ENCODE measurements around the gene PIAS1.
"Not testable (repeated sequence)": the region's sequence is repeated elsewhere in the genome, so short reads cannot be mapped to it uniquely, and the experiment has no call there.

The PIAS1 gene

DNA sequence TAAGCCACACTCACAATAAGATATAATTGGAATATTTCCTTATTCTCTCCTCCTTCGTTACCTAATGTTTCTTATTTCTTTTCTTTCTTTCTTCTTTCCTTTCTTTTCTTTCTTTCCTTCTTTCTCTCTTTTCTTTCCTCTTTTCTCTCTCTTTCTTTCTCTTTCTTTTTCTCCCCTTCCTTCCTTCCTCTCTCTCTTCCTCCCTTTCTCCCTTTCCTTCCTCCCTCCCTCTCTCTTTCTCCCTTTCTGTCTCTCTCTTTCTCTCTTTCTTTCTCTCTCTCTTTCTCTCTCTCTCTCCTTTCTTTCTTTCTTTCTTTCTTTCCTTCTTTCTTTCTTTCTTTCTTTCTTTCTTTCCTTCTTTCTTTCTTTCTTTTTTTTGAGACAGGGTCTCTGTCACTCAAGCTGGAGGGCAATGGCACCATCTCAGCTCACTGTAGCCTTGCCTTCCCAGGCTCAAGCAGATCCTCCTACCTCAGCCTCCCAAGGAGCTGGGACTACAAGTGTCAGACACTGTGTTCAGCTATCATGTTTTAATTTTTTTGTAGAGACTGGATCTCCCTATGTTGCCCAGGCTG lies 19.3 kb upstream of the PIAS1 start:
- no peak for DNase-seq (ENCODE audit: low read depth)

DNA sequence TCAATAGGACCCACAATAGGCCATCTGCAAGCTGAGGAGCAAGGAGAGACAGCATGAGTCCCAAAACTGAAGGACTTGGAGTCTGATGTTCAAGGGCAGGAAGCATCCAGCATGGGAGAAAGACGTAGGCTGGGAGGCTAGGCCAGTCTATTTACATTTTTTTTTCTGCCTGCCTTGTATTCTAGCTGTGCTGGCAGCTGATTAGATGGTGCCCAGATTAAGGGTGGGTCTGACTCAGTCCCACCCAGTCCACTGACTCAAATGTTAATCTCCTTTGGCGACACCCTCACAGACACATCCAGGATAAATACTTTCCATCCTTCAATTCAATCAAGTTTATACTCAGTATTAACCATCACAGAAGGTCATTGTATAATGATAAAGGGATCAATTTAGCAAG lies 15.9 kb upstream of the PIAS1 start:
- no peak for DNase-seq (ENCODE audit: low read depth)

DNA sequence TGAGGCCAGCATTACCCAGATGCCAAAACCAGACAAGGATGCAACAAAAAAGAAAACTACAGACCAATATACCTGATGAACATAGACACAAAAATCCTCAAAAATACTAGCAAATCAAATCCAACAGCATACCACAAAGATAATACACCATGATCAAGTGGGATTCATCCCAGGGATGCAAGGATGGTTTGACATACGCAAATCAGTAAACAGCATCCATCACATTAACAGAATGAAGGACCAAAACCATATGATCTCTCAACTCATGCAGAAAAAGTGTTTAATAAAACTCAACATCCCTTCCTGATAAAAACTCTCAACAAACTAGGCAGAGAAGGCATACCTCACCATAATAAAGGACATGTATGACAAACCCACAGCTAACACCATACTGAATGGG lies 14.0 kb upstream of the PIAS1 start:
- no peak for DNase-seq (ENCODE audit: low read depth)

DNA sequence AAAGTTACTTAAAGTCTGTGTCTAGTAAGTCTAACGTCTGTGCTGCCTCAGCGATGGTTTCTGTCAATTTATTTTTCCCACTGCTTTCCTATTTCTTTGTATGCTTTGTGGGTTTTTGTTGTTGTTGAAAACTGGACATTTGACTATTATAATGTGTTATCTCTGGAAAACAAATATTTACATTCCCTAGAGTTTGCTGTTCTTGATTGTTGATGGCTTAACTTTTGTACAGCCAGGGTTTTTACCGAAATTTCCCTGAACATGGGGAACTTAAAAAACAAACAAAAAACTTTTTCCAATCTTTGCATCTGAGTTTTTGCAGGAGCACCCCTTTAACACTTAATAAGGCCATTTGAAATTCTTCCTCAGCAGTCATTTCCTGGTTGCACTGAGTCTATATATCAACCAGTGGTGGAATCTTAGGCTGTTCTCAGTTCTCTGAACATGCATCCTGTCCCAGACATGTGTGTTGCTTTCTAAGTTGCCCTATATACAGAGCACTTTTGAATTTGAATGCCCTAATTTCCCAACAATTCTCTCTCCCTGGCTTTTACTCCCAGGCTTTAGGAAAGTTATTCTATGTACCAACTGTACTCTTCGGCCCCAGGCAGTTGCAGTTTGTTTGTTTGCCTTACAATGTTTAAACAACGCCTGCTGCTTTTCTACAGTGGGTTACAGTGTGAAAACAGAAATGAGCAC lies 11.8 kb upstream of the PIAS1 start:
- DNase-seq (ENCODE audit: low read depth): no peak

DNA sequence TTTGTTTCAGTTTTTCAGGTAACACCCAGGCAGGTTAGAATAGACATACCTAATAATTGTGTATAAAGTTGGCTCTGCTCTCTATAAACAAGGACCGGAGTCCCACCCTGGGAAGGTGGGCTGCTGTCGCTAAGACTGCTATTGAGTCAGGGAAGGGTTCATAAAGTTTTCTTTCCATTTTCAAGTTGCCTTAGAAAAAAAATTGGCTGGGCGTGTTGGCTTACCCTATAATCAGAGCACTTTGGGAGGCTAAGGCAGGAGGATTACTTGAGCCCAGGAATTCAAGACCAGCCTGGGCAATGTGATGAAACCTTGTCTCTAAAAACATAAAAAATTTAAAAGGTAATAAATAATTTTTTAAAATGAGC lies 11.3 kb upstream of the PIAS1 start:
- DNase-seq (ENCODE audit: low read depth): no peak

DNA sequence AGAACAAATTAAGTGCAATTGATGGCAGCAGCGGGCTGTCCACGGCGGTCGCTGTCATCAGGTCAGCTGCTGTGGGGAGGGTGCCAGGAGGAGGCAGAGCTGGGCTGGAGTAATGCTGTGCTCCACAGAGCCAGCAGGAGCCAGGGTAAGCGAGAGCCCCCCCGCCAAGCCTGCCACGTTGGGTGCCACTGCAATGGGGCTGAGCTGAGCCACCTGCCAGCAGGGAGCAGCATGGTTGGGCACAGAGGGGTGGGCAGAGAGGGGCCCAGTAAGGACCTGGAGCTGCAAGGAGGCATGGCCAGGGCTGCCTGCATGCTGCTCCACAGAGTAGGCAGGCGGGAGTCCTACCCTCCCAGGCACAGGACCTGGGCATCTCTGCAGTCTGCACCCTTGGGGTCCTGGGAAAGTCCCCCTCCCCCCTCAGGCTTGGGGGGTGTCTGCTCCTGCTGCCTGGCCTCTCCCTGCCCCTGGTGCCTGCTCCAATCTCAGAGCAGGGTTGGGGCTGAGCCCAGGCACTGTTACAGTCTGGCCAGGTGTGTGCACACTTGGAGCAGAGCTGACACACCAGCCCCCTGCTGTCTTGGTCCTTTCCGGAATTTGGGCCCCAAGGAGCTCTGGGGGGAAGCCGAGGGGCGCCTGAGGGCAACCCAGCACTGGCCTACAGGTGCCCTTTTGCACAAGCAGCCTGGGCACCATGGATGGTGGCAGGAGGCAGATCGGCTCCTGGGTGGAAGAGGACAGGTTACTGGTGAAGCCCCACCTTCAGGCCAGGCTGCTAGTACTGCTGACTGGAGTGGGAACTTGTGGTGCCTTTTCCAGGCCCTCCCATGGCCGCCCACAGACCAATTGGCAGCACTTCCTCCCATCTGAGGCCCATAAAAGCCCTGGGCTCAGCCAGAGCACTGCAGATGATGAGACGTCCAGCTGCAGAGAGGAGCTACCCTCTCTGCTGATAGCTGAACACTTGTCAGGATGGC lies 8.5 kb upstream of the PIAS1 start:
- no peak for DNase-seq (ENCODE audit: low read depth)

DNA sequence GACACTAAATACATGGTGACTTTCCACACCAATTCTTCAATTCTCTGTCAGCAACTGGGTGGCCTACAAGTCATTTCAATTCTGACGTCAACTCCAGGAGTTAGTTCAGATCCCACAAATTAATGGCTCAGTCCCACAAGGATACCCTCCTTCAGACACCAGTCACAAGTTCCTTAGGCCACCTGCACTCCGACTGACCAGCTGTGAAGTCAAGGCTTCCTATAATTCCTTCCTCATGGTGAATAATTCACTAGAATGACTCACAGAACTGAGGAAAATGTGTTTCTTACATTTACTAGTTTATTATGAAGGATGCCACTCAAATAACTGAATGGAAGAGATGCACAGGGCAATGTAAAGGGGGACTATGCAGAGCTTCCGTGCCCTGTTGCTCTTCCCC lies 6.3 kb upstream of the PIAS1 start:
- no peak for DNase-seq (ENCODE audit: low read depth)

DNA sequence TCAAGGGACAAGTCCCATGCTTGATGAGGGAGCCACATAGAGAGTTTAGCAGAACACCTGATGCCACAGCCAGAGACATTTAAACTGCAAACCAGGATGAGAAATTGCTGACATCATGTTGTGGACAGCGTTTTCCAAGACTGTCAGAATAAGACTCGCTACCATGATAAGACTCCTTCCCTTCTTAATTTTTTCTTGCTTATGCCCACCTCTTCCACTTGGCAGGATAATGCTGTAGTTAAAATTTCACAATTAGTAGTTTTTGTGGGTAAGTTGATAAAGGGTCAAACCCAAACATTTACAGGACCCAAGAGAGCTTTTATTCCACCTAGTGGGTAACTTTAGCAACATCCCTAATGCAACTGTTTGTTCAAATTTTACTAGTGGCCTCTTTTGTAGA lies 3.0 kb upstream of the PIAS1 start:
- no peak for DNase-seq (ENCODE audit: low read depth)

DNA sequence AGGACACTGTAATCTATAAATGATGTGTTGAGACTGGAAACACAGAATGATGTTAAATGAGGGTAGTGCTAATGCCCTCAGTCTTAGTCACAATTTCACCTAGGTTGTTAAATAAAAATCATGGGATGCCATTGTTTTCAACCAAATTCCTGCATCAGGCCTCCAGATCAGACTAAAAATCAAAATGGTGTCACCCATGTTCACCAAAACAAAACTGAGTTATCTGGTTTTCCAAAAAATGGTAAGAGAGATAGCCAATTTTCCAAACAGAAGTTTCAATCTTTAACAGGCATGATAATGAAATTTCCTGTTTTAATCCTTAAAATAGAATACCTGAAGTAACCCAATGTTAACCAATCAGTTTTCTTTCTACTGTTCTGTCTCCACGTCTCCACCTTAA lies 2.2 kb upstream of the PIAS1 start:
- DNase-seq (ENCODE audit: low read depth): no peak

DNA sequence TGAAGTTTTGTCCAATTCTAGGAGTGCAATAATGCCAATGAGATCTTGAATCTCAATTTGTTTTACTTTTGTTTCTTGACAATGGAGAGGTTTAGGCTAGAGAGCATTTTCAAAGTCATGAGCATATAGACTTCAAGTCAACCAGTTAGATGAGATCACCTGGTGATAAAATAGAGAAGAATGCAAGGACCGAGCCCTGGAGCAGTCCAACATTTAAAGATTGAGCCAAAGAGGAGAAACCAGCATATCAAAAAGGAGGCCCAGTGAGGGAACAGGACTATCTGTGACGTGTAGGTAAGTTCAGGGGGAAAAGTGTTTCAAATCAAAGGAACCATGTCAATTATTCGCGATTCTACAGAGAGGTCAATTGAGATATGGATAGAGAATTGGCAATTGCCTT lies 1.7 kb upstream of the PIAS1 start:
- DNase-seq (ENCODE audit: low read depth): no peak

DNA sequence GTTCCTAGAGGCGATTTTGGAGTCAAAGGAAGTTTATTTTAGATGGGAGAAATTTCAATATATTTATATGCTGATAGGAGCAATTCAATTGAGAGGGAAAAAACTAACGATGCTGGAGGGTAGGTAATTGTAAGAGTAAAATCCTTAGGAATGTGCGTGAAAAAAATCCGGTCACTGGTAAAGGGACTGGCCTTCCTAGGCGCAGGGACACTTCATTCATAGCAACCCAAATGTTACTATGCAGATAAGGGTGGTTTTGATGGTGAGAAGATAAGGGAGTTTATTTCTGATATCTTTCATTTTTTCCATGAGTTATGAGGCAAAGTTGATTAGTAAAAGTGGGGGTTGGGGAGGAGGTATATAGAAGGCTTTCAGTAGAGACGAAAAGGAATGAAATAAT lies 1.1 kb upstream of the PIAS1 start:
- DNase-seq (ENCODE audit: low read depth): no peak

DNA sequence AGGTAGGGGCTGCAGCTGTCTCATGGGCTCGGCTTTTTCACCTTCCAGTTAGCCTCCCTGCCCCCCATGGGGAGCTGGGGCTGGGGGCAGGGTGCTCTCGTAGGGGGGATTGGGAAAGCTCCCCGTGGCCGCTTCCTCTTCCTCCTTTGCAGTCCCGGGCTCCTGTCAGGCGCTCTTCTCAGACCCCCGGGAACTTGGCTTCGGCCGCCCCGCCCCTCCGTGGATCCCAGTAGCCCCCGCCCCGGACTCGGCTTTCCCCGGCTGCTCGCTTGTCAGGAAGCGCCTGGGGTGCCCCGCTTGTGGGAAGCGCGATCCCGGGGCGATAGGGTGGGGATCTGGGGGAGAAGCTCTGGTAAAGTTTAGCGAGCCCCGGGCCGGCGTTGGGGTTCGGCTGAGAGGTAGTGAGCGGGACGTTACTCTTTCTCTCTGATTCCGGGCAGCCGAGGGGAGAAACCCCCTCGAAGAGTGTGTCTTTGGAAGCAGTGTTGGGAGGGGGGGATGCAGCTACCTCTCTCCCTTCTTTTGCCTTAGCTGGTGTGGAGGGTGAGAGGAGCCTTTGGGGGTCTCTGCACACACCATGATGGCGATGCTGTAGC lies 611 bp downstream of the PIAS1 start:
- peak; percentile 21 for DNase-seq (ENCODE audit: low read depth)

DNA sequence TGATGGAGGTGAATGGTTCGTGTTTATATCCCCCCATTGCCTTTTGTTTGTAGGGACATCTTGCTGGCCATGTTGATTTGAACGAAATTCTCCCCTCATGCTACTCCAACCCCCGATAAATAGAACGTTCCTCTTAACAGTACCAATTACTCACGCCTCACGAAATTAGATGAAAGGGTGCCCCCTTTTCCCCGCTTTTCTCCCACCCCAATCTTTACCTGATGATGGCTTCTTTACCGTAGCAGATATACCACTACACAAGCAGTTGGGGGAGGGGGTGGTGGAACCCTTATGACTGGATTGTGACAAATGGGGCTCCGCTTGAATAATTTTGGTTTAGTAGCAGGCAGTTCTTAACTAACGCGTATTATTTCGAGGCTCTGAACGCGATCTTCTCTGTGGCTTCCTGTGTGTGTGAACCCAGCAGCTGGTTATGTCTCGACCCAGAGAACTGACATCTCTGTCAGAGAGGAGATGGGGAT lies 1.1 kb downstream of the PIAS1 start:
- peak; percentile 42 for DNase-seq (ENCODE audit: low read depth)

DNA sequence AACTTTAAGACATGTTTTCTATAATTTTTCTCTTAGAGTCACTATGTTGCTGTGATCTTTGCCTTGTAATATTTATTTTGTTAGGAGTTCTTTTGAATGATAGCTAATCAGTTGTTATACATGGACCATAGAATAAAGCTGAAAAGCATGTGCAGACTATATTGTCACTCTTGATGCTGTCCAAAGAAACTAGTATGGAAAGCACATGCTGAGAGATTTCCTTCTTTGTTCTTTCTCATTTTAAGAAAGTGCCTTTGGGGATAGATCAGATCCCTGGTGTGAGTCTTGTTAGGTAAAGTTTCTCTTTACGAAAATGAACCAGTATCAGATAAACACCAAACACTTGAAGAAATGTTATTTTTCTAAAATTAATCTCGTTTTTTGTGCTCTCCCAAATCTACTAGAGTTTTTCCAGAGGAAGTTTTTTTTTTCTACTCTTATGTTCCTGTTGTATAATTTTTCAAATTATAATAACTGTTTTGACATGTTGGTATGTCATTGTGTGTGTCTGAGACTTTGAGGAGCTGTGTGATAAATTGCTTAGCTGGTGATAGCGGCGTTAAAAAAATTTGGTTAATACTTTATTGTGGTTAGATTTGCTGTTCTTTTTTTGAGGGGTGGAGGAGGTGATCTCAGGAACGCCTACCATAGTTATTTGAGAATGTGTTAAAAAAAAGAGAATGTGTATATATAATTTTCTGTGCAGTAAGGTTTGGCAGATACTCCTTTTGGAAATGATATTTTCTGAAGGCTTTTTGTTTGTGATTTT lies 2.2 kb downstream of the PIAS1 start:
- peak; percentile 58 for DNase-seq (ENCODE audit: low read depth)

DNA sequence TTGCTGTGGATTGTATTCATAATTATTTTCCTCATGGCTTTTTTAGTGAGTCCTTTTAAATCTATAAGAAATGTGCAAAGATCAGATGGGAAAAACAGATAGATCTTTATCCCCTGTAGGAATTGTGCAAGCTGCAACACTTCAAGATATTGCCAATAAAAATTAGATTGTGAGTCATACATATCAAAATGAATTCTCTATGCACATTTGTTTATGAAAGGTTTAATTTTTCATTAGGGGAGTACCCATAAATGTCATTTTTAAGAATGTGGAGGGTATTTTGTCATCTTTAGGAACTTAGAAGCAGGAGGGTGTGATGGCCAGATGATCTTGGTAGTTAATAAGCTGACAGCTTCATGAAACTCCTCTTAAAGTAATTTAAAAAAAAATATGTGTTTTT lies 2.9 kb downstream of the PIAS1 start:
- no peak for DNase-seq (ENCODE audit: low read depth)

DNA sequence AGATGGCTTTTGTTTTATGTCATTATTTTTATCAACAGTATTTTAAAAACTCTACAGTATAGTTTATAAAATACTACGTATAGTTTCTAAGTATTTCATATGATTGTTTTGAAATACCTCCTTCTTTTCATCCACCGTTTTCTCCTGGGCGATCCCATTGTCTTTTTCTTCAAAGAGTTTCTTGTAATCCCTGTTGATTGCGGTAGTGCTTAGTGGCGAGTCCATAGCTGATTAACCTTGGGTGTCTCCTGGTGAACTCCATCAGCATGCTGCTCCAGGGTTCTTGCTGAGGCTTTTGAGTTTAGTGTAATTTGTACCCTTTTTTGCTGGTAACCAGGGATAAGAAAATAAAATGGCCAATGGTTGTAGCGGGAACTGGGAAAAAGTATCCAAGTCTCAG lies 3.6 kb downstream of the PIAS1 start:
- DNase-seq (ENCODE audit: low read depth): no peak

DNA sequence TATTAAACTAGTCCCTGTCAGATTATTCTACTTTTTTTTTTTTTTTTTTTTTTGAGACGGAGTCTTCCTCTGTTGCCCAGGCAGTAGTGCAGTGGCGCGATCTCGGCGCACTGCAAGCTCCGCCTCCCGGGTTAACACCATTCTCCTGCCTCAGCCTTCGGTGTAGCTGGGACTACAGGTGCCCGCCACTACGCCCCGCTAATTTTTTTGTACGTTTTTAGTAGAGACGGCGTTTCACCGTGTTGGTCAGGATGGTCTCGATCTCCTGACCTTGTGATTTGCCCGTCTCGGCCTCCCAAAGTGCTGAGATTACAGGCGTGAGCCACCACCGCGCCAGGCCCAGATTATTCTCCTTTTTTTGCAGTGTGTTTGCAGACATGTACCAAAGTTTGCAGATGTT lies 4.9 kb downstream of the PIAS1 start:
- not testable (repeated sequence) for DNase-seq (ENCODE audit: low read depth)

DNA sequence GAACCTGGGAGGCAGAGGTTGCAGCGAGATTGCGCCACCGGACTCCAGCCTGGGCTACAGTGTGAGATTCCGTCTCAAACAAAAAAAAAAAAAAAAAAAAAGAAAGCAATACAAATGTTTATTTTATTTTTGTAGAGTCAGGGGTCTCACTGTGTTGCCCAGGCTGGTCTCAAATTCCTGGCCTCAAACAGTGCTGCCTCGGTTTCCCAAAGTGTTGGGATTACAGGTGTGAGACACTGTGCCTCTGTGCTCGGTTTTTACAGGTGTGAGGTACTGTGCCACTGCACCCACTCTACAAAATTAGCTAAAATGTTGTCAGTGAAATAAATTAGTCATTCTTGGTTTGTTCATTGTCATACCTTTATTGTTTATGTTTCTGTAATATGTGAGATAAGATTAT lies 5.5 kb downstream of the PIAS1 start:
- DNase-seq (ENCODE audit: low read depth): no peak

DNA sequence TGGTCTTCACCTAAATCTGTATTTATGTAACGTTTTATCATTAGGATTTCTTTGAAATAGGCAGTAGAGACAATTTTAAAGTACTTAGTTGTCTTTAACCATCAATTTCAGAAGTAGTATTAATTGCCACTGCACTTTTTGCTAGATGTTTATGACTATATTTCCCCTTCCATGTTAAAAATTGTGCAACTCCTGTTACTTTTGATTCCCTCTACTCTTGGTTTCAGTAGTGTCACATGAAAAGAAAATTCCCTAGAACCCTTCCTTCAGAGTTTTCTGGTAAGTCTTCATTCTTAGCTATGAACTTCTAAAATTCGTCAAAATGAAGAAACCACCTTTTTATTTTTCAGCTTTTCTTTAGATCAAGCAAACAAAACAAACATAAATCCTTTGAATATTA lies 7.1 kb downstream of the PIAS1 start:
- DNase-seq (ENCODE audit: low read depth): no peak

DNA sequence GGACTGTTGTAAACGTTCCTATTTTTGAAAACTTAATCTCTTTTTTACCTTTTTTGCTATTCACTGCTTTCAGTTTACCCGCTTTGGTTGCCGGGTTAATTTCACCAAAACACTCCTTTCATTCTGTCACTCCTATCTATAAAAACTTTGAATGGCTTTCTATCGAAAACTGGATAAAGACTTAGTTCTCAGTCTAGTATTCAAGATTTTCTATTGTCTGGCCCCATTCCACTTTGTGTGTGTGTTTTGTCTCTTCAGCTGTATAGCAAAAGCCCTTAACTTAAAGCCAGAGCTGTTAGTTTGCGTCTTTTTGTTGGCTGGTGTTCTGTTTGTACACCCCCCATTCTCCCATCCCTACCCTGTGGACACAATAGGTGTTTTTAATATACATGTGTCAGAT lies 7.5 kb downstream of the PIAS1 start:
- no peak for DNase-seq (ENCODE audit: low read depth)

DNA sequence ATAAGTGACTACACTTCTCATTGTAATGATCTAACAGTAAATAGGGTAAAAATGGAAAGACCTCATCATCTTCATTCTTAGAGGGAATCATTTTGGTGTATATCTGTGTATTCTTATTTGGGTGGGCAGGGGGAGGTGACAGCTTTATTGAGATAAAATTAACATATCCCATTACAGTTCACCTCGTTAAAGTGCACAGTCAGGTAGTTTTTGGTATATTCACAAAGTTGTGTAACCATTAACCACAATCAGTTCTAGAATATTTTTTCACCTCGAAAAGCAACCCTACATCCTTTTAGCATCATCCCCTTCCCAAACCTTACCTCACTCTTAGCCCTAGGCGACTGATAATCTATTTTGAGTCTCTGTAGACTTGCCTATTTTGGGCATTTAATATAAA lies 8.1 kb downstream of the PIAS1 start:
- DNase-seq (ENCODE audit: low read depth): no peak

DNA sequence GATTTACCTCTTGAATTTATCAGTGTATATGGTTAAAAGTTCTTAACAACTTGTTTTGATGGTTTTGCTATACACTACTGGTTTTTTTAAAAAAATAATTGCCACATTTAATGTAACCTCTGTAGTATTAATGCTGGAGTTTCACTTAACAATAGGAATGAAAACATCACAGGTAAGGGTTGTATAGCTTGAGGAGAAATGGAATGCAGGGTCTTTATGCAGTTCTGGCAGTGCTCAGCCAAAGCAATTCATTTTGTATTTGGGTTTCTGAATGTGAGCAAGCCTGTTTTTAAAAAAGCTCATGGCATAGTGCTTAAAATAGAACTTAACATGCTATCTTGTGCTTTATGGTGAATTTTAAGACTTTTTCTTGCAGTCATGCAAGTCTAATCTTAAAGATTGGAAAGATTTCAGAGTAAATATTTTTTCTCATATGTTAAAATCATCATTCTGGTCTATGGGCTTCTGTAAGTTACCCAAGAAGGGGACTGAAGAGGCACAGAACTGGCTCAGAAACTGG lies 8.9 kb downstream of the PIAS1 start:
- no peak for DNase-seq (ENCODE audit: low read depth)
